CD4-positive, alpha-beta T cell treated with Interleukin-2 at 100 ng/mL for 4 hours (primary cell): ENCODE measurements around the gene MYO18A.
"Not testable (repeated sequence)": the region's sequence is repeated elsewhere in the genome, so short reads cannot be mapped to it uniquely, and the experiment has no call there.

ENCODE experiments used
- DNase-seq: peaks from one replicate; pipeline ENCODE4 v3.0.0-alpha.2; 2020; ENCODE audit warnings: low spot score

MYO18A gene

DNA sequence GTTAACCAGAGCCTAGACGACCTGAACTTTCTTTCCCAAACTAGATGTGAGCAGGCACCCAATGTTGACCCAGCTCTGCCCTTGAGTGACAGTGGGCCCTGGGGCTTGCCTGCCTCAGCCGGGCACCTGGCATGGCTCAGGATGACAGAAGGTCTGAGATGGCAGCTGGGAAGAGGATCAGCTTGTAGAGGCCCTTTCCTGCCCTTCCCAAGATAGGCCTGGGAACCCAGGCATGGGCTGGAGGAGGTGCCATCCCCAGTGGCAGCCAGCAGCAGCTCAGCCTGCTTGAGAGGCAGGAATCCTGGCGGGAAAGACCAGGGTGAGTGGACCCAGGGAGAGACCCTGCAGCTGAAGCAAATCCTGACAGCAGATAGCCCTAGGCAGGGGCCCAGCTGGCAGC is 78.2 kb downstream of the MYO18A start:
- no peak for DNase-seq

DNA sequence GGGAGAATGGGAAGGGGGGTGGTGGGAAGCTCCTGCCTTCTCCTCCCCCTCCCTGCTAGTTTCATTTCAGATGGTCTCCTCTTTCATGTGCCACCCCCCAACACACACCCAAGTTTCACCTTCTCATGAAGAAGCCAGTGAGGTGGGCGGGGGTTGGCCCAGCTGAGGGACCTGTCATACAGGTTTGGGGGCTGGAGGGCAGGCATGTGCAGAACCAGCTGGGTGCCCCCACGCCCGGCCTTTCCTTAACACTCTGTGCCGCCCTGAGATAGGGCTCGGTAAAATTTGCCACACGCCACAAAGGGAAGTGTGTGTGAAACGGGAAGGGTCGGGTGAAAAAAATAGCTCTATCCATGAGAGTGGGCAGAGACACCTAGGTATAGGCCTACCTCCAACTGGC is 79.9 kb downstream of the MYO18A start:
- DNase-seq = no peak

DNA sequence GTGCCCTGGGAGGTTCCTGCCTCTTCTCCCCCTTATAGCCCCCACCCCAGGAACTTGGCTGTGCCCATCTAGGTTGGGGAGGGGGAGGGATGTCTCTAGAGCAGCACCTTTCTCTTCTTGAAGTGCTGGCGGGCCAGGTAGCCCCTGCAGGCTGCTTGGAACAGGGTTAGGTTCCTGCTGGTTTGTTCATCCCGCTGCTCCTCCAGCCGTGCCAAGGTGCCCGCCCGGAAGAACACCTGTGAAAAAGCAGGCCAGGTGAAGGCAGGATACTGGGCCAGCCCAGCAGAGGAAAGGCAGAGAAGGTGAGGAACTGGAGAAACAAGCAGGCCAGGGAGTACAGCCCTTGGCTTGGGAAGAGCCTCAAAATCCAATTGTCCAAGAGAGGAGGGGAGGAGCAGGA is 80.7 kb downstream of the MYO18A start:
- DNase-seq = no peak

DNA sequence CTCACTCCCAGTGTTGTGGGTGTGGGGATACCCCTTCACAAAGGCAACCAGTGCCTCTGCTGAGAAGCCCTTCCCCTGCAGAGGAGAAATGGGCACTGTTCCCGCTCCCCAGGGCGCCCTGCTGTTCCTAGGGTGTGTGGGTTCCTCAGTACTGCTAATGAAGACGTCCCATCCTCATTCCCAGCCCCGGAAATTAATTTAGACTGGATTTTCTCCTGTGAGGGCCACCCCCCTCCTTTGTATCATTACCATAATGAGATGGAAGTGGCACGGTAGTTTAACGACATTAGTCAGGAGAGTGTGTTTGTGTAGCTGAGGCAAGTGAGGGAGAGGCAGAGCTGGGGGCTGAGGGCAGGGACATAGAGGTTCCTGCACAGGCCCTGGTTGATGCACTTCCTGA is 84.1 kb downstream of the MYO18A start:
- no peak for DNase-seq

DNA sequence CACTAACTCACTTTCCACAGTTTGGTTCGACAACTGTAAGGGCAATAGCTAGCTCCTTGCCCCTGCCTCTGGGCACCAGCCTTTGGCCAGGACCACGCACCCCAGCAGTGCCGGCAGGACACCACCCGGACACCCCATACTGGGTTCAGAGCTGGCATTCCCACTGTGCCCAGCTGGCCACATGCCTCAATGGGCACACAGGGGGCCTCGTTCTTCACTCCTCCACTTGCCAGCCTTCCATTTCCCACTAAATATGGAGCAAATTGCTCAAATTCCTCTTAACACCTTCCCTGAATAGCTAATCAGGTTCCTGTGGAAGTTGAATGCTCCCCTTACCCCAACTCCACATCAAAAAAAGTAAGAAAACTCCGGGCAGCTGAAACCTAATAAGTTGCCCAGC is 84.8 kb downstream of the MYO18A start:
- no peak for DNase-seq

DNA sequence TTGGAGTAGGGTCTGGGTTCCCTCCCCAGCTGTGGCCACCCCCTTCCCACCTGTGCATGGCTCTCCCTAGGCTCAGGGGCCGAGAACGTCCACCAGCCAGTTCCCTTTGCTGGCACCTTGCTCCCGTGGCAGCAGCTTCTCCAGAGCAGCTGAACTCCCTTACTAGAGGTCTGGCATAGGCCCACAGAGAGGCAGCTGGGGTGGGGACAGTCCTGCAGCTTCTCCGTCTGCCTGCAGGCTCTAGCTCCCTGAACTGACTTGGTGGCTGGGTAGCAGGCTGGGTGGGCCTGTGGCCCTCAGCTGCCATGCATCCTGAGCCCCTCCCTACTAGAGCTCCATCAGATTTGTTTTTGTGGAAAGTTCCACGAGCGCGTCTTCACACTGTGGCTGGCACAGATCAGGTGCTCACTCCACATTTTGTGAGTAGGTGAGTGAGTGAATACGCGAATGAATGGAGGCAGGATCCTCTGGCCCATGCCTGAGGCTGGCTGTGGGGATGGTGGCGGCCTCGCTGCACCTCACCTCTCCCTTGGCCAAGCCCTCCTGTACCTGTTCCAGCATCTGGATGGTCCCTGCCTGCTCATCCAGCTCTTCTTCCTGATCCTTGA is 86.0 kb downstream of the MYO18A start:
- no peak for DNase-seq

DNA sequence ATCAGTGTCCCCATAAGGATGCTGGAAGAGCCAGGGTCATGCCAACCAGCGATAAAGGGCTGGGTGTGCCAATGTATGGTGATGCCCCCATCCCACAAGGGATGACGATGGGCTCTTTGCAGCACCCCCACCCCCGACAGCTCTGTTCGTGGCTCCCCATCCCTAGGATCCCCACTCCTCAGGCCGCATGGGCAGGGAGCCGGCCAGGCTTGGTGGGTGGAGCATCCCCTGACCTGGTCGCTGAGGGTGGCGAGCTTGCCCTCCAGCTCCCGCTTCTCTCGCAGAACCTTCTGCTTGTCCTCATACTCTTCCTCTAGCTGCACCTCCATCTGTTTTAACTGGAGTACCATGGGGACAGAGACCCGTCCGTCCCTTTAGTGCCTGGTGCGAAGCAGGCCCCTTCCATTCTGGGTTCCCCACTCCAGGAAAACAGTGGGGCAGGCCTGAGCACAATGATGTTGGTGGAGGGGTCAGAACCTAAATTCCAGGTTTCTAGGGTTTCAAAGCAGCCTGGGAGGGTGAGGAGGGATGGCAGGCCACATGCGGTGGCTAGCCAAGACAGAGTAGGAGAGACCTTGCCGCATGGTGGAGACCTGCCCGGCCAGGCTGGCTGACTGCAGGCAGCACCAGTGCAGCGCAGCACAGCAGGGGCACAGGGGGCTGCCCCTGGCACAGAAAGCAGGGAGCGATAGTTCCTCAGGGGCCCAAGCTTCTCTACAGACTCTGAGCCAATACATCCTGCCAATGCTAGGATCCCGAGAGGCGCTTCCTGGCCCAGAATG is 86.9 kb downstream of the MYO18A start:
- DNase-seq = no peak

DNA sequence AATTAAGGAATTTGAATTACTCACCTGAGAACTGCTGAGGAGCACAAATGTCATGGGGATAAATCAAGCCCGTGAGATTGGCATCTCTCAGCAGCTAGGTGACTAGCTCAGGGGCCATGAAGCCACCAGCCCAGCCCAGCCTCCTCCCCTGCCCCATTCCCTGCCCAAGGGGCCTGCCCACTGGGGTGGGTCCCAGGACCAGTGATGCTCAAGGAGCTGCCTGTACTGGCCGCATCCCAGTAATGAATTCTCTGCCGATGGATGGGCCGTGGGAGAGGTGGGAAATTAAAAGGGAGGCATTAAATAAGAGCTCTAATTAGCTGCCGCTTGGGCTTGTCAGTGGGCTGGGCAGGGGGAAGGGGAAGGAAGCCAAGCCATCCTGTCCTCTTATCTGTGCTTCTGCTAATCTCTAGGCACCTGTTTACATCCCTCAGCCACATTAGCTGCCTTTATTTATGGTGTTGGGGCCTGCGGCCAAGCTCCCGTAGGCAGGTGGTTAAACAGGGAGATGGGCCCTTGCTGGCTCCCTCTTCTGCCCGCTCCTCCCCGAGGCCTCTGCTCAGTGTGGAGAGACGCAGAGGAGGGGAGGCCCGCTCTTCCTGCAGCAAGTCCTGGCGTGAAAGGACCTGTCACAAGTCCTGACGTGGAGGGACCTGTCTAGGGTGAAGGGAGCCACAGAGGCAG is 88.5 kb downstream of the MYO18A start:
- DNase-seq = no peak

DNA sequence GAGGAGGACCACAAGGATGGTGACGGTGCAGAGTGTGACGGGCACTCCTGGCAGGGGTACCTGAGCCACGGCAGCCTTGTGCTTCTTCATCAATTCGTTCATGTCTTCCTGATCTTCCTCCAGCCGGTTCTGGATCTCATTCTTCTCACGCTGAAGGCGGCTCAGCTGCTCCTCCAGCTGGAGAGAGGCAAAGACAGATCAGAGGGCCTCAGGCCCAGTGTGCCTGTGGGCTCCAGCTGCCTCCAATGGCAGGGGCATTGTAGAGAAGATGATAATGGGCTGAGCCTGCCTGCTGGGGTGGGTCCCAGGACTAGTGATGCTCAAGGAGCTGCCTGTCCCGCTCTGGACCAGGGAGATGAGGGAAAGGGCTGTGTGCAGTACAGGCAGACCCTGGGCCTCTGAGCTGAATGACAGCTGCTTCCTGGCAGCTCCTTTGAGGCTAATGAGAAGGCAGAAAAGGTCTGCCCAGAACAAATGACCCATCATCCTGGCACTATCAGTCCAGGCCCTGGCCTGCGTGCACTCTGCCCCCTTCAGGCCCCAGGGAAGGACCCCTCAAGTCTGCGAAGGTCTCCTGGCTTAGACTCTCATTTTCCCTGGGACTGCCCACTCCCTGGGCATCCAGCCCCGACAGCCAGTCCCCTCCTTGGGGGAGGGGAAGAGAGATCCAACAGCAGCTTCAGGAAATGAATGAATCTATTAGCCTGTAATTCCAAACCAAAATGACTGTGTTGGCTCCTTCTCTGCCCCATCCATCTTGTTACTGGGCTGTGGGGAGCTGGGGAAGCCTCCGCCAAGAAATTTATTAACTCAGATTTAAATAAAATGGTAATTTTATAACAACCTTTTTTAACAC is 89.2 kb downstream of the MYO18A start:
- no peak for DNase-seq

DNA sequence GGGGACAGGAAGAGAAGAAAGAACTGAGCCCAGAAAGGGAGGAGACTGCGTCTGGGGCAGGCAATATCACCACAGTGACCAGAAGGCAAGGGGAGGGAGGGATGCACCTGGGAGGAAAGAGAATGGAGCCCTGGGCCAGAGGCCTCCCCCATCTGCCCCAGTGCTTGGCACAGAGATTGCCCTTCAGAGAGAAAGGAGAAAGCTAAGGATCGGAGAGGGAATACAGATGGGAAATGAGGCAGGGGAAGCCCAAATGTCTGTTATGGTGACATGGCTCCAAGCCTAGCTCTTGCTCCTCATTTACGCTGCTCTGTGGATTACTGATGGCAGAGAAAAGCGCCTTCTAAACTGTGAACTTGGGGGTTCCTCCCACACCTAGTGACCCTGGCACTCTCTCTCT is 90.1 kb downstream of the MYO18A start:
- no peak for DNase-seq

DNA sequence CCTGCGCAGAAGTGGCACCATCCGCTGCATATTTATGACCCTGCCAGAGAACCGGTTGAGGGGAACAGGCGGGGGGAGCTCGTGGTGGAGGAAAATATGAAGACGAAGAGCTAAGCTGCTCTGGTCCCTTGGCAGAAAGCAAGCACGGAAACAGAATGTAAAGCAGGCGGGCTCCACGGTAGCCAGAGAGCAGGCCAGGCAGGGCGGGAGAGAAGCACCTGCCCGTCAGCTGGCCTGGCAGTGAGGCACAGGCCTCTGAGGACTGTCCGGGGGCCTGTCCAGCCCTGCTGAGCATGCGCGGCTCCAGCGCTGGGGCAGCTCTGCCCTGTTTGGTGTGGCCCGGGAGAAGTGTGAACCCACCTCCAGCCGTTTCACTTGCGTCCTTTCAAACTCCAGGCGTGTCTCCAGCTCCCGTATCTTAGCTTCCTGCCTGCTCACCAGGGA is 90.6 kb downstream of the MYO18A start:
- DNase-seq = no peak

DNA sequence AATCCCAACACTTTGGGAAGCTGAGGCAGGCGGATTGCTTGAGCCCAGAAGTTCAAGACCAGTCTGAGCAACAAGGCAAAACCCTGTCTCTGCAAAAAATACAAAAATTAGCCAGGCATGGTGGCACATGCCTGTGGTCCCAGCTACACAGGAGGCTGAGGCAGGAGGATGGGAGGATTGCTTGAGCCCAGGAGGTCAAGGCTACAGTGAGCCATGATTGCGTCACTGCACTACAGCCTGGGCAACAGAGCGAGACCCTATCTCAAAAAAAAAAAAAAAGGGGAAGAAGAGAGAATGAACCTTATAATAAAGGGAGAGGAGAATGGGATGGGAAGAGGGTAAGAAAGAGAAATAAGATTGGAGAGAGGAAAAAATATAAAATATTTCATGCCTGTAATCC is 91.4 kb downstream of the MYO18A start:
- not testable (repeated sequence) for DNase-seq

DNA sequence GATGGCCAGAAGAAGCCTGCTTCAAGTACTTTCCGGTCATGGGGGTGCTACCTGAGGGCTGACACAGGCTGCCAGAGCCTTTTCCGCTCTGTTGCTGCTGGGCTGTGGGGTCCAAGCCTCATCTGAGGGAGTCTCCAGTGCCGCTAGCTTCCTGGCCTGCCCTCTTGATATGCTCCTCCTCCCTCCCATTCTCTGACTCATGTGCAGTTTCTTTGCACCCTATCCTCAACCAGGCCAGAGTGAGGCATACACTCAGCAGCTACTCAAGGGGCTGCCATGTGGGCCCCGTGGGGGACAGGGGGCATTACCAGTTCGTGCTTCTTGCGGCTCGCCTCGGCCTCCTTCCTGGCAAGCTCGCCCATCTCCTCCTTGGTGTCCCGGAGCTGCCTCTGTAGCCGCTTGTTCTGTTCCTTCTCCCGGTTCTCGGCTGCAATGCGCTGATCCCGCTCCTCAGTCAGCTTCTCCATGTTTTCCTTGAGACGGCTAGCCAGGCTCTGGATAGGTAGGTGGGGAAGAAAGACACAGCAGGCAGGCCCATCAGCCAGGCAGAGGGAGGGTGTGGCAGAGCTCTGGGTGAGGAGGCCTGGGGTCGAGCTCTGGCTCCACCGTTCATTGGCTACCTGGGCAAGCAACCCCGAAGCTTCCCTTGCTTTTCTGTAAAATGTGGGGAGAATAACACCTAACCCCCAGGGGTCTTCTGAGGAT is 93.4 kb downstream of the MYO18A start:
- no peak for DNase-seq

DNA sequence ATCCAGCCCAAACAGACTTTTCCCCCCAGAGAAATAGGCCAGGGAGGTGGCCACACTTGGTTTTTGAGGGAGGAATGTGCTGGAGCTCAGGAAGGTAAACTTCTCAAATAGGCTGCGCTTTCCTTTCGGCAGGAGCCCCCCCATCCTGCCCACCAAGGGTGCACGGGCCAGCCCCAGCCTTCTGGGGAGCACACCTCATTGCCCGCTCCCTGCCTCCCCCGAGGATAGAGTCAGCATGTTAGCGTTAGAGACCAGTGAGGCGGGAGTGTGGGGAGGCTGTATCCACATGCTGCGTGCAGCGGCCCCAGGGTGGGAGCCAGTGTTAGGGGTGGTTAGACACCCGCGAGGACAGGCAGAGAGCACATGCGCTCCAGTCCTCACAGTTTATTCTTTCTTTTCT is 95.0 kb downstream of the MYO18A start:
- DNase-seq = no peak

DNA sequence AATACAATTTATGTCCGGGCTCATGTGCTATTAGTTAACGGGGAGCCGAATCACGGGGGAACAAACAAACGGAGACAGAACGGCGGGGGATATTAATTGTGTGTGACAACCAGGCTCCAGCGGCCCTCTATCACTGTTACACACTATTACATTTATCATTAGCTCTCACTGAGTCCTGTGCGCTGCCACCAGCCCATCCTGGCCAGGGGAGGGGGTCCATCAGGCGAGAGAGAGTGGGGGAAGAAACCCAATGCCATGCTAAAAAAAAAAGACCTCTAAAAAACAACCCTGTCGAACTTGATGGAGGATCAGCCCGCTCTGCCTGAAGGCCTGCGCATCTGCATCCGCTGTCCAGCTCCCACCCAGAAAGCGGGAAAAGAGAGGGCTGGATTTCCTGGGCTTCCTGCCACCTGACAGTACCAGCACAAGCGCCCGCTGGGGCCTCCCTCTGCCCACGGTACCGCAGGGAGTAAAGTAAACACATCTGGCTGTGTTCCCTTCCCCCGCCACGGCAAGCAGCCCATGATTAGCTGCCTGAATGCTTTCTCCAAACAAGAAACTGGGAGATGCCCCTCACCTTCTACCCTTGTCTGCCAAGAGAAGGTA is 95.6 kb downstream of the MYO18A start:
- no peak for DNase-seq

DNA sequence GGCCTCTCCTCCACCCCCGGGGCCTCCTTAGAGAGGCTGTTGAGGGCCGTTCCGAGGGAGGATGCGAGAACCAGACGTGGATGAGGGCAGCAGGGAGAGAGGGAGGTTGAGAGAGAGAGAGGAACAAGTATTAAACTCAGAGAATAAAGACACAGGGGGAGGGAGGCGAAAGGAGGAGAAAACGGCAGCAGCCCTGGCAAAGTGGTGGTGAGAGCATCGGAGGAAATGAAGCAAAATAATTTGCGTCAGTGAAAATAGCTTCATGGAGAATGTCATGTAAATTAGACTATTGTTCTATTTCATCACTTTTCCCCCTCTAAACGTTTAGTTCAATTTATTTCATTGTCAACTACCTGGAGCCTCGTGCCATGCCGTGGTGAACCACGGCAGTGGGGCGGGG is 99.2 kb downstream of the MYO18A start:
- DNase-seq = no peak

DNA sequence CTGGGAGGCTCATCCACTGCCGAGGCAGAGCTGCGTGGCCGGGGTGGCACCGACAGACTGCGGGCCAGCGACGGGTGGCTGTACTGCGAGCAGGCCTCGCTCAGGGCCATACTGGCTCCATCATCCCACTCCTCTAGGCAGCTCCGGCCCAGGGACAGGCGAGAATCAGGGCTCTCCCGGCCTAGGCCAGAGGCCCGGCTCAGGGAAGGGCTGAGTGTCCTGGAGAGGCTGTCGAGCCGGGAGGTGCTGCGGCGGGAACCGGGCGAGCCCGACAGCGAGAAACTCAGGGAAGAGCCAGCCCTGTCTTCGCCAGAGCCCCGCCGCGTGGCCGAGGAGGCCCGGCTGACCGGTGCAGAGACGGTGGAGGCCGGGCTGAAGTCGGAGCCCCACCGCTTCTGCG is 99.9 kb downstream of the MYO18A start:
- DNase-seq = no peak

DNA sequence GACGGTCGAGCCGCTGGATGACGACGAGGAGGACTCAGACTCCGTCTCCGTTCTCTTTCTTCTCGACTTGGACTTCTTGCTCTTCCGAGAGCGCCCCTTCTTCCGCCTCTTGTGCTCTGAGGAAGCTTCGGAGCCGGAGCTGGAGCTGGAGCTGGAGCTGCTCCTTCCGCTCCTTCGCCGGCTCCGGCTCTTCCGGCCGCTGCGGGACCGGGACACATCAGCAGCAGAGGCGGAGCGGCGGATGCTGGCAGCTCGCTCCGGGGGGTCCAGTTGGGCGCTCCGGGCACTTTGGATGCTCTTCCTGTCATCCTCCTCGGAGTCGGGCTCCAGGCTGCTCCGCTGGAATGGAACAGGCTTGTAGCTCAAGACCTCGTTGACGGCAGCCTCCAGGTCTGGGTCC is 100.3 kb downstream of the MYO18A start:
- no peak for DNase-seq

DNA sequence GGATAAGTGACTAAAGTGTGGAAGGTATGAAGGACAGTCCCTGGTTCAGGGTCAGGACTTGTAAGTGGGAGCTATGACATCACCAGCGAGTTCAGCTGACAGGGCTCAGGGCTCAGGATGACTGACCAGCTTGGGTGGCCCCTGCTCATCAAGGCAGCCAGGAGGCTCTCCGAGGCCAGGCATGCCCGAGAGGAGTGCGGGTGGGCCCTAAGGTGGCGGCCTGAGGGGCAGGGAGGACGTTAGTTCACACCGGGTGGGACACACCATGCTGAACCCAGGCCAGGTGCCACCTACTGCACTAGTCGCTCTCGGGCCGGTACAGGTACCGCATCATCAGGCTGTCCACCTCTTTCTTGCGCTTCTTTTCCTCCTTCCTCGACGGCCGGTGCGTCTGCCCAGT is 100.8 kb downstream of the MYO18A start:
- DNase-seq = no peak

DNA sequence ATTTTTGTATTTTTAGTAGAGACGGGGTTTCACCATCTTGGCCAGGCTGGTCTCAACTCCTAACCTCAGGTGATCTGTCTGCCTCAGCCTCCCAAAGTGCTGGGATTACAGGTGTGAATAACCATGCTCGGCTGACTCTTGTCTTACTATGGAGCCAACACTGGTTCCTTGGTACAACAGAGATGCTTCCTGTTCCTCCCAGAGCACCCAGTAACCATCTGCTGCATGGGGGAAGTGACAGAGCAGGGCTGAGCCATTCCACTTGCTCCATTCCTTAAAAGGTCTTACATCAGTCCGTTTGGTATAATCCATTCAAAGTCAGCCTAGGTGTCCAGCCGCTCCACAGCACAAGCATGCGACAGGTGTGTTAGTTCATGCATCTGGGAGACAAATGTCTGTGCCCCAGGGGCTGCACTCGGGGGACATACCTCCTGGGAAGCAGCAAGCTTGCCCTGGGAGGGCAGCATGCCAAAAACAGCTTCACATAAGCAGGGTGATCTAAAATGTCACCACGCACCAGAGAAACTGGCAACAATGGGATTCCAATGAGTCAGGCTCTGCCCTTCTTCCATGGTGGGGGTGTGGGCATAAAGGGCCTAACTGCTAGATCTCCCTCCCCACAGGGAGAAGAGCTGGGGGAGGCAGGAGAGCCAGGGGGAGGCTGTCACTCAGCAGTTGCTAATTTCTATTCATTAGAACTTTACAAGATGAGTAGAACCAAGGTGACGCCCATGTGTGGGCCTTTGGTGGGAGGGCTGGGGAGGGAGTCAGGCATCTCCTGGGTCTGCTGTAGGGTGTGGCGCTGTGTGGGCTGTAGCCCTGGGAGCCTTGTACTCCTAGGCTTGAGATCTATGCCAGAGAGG is 101.8 kb downstream of the MYO18A start:
- no peak for DNase-seq
